IPS-15b (cell line): ENCODE results near the gene TMIE.
"Not testable (repeated sequence)": the region's sequence is repeated elsewhere in the genome, so short reads cannot be mapped to it uniquely, and the experiment has no call there.

Source experiments
- H3K27me3 ChIP-seq: one replicate; pipeline ENCODE4 v1.6.1; 2013; ENCODE audit warnings: low read length; ENCODE audit not compliant: control insufficient read depth, insufficient read depth
- H3K36me3 ChIP-seq: one replicate; pipeline ENCODE4 v1.6.1; 2013; ENCODE audit warnings: low read length; ENCODE audit not compliant: control insufficient read depth, insufficient read depth
- H3K4me1 ChIP-seq: one replicate; pipeline ENCODE4 v1.6.1; 2013; ENCODE audit warnings: mild to moderate bottlenecking, low read length; ENCODE audit not compliant: control insufficient read depth, insufficient read depth
- H3K4me3 ChIP-seq: one replicate; pipeline ENCODE4 v1.5.1; 2013; ENCODE audit warnings: low read depth, low read length
- H3K9ac ChIP-seq: one replicate; pipeline ENCODE4 v1.6.1; 2013; ENCODE audit warnings: low read depth, mild to moderate bottlenecking, low read length
- H3K9me3 ChIP-seq: one replicate; pipeline ENCODE4 v1.6.1; 2013; ENCODE audit warnings: mild to moderate bottlenecking, low read length; ENCODE audit not compliant: control insufficient read depth, insufficient read depth

TMIE gene

GRCh38 chr3:46746711-46747110 lies 45.5 kb downstream of the TMIE start:
- H3K9me3 ChIP-seq: no peaks in the 10 kb centered on the region
- H3K36me3 ChIP-seq: no peaks in the 10 kb centered on the region
- no peak overlapping the region for H3K9ac ChIP-seq
- H3K27me3 ChIP-seq: no peaks in the 10 kb centered on the region
- no peaks in the 10 kb centered on the region for H3K4me1 ChIP-seq
- H3K4me3 ChIP-seq: no peak overlapping the region

DNA sequence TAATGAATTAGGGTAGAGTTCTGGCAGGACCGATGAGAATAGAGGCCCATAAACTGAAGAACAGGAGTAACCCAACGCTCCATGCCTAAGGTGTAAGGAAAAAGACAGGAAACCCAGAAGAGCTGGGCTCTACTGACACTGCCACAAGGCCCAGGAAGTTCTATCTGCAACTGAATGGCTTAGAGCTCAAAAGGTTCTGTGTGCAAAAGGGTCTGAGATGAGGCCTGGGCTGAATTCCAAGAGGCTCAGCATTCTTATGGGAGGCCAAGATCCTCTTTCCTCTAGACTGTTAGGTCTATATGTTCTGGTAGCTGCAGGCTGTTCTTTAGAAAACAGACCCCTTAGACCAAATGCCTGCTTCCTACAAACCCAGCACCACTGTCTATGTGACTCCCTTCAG lies 47.0 kb downstream of the TMIE start:
- H3K4me3 ChIP-seq: no peak overlapping the region
- H3K9me3 ChIP-seq: no peaks in the 10 kb centered on the region
- H3K9ac ChIP-seq: no peak overlapping the region
- no peaks in the 10 kb centered on the region for H3K27me3 ChIP-seq
- no peaks in the 10 kb centered on the region for H3K4me1 ChIP-seq
- no peaks in the 10 kb centered on the region for H3K36me3 ChIP-seq

GRCh38 chr3:46749129-46749528 lies 47.9 kb downstream of the TMIE start:
- Histone ChIP-seq H3K27me3 (no peaks in the 10 kb centered on the region), H3K9ac (no peak overlapping the region), H3K4me3 (no peak overlapping the region), H3K4me1 (no peaks in the 10 kb centered on the region), H3K36me3 (no peaks in the 10 kb centered on the region), H3K9me3 (no peaks in the 10 kb centered on the region)

- Histone ChIP-seq H3K9ac (no peak overlapping the region), H3K4me3 (no peak overlapping the region), H3K36me3 (no peaks in the 10 kb centered on the region), H3K27me3 (no peaks in the 10 kb centered on the region), H3K4me1 (no peaks in the 10 kb centered on the region), H3K9me3 (no peaks in the 10 kb centered on the region)
Observed at GRCh38 chr3:46750555-46751038, 49.4 kb downstream of the TMIE start.

GRCh38 chr3:46753127-46753526 lies 51.9 kb downstream of the TMIE start:
- H3K9me3 ChIP-seq, H3K4me1 ChIP-seq, H3K4me3 ChIP-seq, H3K27me3 ChIP-seq, H3K36me3 ChIP-seq, H3K9ac ChIP-seq: not testable (repeated sequence)

DNA sequence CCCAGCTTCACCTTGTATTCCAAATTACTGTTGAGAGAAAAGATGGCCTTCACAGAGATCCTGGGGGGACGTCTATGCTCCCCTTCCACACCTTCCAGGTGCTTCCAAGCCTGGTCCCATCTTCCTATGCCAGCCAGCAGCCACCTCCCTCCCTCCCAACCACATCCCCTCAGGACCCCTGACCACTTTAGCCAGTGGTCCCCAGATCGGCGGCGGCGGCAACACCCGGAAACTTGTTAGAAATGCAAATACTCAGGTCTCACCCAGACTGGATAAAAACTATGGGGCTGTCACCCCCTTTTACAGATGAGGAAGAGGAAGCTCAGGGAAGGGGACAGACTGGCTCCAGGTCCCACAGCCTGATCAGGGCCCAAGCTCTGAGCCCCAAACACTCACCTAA lies 54.5 kb downstream of the TMIE start:
- Histone ChIP-seq H3K4me1 (peaks cover 5% of the 10 kb centered on the region), H3K4me3 (no peak overlapping the region), H3K36me3 (no peaks in the 10 kb centered on the region), H3K9ac (no peak overlapping the region), H3K9me3 (no peaks in the 10 kb centered on the region), H3K27me3 (no peaks in the 10 kb centered on the region)

- Histone ChIP-seq H3K4me3 (no peak overlapping the region), H3K4me1 (peaks cover 5% of the 10 kb centered on the region), H3K9ac (no peak overlapping the region), H3K9me3 (no peaks in the 10 kb centered on the region), H3K27me3 (no peaks in the 10 kb centered on the region), H3K36me3 (no peaks in the 10 kb centered on the region)
Observed at GRCh38 chr3:46756642-46757041, 55.5 kb downstream of the TMIE start.

DNA sequence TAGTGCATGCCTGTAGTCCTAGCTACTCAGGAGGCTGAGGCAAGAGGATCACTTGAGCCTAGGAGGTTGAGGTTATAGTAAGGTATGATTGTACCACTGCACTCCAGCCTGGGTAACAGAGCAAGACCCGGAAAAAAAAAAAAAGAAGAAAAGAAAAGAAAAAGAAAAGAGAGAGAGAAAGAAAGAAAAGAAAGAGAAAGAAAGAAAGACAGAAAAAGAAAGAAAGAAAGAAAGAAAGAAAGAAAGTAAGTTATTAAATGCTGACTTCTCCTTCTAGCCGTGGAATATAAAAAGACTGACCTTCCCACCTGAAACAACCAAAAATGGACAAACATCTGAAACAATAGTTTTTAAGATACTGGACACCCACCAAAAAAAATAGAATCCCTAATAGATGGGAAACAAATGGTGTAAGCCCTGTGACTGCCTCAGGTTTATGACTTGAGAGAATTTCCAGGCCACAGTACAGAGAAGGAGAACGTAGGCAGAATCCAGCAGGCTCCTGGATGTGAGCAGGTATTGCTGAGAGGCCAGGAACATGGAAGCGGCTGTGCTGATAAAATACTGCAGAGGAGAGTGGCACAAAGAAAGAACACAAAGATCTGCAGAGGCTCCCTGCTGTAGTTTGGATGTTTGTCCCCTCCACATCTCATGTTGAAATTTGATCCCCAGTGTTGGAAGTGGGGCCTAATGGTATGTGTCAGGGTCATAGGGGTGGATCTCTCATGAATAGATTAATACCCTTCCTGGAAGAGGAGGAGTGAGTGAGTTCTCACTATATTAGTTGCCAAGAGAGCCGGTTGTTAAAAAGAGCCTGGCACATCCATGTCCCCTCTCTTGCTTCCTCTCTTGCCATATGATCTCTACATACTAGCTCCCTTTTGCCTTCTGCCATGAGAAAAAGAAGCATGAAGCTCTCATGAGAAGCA lies 58.3 kb downstream of the TMIE start:
- H3K27me3 ChIP-seq: no peaks in the 10 kb centered on the region
- no peak overlapping the region for H3K4me3 ChIP-seq
- no peaks in the 10 kb centered on the region for H3K9me3 ChIP-seq
- no peak overlapping the region for H3K9ac ChIP-seq
- peaks cover 5% of the 10 kb centered on the region for H3K4me1 ChIP-seq
- no peaks in the 10 kb centered on the region for H3K36me3 ChIP-seq
